Fibroblast of peridontal ligament (primary cell): ENCODE data around the gene CCDC184.
"Not testable (repeated sequence)": the region's sequence is repeated elsewhere in the genome, so short reads cannot be mapped to it uniquely, and the experiment has no call there.

Source experiments
- DNase-seq: peaks from one replicate; pipeline ENCODE4 v3.0.0-alpha.2; 2010; ENCODE audit errors: extremely low read depth

CCDC184 gene

DNA sequence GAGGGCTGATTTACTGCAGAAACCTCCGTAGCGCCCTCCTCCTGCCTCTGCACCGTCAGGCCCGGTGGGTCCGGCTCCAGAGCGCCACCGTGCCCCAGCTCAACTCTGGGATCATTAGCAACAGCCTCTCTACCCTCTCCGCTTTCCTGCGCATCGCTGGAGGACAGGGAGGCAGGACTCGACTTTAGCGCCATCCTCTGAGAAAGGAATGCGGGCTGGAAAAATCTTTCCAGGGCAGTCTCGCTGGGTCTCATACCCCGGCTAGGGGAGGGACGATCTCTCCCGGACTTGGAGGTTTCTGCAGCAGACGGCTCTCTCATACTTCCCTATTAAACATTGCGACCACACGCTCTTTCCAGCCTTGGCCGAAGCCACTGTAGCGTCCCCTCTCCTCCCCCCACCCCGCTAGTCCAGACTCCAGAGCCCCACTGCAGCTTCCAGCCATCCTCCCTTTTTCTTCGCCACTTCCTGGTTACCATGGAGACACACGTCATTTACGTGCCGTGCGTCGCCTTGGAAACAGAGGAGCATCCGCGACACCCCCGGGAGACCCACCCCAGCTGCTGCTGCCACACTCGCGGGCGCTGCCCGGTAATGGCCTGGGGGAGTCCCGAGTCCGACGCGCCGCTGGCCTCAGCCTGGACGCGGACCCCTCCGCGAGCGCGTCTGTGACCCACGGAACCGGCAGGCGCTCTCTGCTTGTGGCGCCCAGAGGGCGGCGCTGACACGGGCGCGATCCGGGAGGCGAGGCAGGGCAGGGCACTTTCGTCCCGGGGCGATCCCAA, at the start of gene CCDC184:
CCDC184 (plus strand) TSS at position 554 of the 785 bp plus-strand sequence. CDS start 479 bp downstream, outside the sequence.
- peak; percentile 71 for DNase-seq

- no peak for DNase-seq
Measured at GRCh38 chr12:48135027-48135426, 48.4 kb upstream of the CCDC184 start.

- DNase-seq, result no peak
Measured at GRCh38 chr12:48142818-48143674, 40.4 kb upstream of the CCDC184 start.

DNA sequence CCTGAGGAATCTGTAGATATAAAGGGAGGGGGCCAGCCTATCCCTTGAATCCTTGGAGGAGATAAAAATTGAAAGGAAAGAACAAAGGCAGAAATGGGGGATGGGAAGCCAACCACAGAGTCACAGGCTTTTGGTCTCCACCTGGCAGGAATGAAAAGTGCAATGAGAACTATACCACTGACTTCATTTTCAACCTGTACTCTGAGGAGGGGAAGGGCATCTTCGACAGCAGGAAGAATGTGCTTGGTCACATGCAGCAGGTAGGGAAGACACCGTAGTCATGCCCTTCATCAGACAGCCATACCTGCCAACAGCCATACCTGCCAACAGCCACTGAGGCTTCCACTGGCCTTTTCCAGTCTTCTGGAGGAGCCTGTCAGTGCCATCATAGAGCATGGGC, 39.5 kb upstream of the CCDC184 start:
- DNase-seq, result no peak

GRCh38 chr12:48145981-48146380, 37.5 kb upstream of the CCDC184 start:
- no peak for DNase-seq

GRCh38 chr12:48151103-48151771, 32.2 kb upstream of the CCDC184 start:
- no peak for DNase-seq

DNA sequence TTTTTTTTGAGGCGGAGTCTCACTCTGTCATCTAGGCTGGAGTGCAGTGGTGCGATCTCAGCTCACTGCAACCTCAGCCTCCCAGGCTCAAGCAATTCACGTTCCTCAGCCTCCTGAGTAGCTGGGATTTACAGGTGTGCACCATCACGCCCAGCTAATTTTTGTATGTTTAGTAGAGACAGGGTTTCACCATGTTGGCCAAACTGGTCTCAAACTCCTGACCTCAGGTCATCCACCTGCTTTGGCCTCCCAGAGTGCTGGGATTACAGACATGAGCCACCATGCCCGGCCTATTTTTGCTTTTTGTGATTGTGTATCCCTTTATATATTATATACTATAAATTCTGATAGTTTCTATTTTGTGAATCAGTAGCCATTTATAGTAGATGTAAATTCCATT, 27.7 kb upstream of the CCDC184 start:
- not testable (repeated sequence) for DNase-seq

- DNase-seq, result no peak
Measured at GRCh38 chr12:48156652-48157017, 26.8 kb upstream of the CCDC184 start.

DNA sequence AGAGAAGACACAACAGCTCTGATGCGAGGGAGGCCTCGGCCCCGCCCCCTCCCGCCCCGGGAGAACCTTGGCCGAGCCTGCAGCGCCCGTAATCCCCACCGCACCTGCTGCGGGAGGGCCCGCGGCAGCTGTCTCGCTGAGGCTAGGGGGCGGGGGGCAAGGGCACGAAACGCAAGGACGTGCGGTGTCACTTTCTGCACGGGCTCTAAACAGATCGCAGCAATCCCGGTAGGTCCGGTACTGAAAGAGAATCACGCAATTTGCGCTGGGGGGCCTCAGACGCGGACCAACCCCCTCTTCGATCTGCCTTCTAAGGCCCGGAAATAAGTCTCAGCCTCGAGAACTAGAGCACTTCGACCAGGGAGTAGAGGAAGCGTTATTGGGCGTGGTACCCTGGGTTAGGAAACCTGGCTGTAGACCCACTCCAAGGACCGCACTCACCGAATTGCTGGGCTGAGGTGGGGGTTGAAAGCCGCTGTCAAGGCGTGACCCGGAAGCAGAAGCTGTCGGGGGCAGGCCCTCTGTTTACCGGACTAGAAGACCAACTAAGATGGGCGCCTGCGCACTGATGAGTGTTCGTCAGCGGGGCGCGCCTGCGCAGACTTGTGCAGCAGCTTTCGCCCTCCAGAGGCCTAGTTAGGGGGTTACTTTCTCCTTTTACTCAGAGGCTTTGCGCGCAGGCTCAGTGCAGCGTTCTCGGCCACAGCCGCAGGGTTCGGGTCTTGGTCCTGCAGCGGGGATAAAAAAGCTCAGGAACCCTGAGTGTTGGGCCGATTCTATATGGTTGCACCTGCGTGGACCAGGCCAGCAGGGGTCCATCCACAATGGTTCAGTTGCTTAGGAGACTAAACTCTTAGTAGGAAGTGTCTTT, 26.2 kb upstream of the CCDC184 start, which contains the start of gene ASB8:
ASB8 (minus strand) TSS at position 498 of the 871 bp plus-strand sequence. CDS start 4,019 bp downstream, outside the sequence.
- peak; percentile 98 for DNase-seq

DNA sequence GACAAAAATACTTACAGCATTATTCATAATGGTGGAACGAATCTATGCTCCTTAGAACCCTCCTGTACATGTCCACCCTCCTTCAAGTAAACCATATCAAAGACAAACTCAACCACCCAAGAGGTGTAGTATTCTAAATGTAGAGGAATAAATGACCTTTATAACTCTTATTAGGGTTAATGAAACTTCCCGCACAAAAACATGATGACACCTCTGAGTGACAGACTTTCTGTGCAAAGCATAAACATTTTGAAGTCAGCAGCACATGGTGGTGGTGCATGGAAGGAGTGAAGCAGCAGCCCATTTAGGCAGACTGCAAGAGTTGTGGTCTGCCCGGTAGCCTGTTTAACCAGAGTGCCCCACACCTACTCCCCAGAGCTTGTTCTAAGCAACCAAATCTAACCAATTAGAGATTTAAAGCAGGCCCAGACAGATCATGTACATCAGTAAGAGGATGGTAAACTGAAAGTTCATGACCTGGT, 25.5 kb upstream of the CCDC184 start:
- DNase-seq, result peak; percentile 23

DNA sequence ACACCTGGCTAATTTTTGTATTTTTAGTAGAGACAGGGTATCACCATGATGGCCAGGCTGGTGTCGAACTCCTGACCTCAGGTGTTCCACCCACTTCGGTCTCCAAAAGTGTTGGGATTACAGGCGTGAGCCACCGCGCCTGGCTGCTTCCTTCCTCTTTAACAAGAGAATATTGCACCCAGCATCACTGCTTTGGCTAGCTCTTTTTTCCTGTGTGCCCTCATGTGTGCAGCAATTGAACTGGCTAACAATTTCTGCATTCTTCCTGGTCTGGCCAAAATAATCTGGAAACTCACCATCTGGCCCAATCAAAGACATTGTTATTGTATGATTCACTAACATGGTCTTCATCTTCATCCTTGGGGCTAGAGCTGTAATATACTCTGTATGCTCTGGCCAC, 23.4 kb upstream of the CCDC184 start:
- peak; percentile 79 for DNase-seq

DNA sequence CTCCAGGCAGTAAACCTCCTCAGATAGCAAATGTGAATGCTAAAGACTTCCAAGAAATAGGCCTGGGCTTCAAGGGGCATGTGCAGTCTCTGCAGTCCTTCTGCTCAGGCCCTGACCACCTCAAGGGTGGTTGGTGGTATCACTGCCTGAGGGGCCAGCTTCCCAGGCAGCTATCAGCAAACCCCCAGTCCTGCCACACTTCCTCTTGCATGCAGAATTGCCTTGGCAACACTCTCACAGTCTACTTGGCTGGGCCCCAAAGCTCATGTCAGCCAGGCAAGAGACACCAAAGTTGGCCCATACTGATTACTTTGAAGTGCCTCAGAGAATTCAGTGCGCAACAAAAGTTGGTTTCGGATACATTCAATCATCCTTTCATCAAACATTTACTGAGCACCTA, 22.6 kb upstream of the CCDC184 start:
- no peak for DNase-seq

DNA sequence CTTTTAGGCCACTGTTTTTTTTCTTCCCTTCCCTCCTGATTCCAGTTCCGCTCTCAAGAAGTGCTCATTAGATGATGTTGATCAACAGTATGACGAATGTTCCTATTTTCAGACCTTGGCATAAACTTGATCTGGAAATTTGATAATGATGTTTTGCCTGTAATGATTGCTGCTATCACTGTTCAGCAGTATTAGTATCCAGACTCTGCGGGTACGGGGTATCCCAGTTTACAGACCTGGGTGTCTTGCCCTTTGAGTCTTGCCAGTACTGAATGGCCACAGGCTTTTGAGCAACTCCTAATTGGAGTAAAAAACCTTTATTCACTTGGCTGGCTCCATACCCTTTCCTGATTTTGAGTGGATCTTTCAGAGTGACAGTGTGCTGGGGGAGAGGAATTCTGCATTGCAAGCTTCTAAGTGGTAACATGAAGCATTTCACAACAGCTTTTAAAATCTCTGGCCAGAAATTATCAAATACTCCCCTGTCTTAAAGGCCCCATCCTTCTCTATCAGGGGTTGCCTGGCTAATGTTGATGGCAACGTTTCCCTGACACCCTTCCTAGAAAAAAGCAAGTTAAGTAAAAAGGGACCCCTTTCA, 20.2 kb upstream of the CCDC184 start:
- peak; percentile 40 for DNase-seq

DNA sequence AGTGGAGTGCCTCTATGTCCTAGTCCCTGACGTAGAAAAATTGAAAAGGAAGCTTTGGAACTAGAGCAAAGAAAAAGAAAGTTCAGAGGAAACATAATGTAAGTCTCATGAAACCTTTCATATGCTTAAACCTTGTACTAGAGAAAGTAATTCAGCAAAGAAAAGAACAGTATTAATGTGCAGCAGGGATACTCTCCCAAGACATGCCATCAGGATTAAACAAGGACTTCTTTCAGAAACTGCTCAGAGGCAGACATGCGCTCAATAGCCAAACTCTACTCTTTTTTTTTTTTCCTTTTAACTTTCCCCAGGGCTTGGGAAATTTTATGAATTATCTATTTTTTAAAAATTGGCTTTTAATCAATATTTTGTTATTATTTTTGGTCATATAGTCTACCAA, 19.0 kb upstream of the CCDC184 start:
- no peak for DNase-seq

- peak; percentile 74 for DNase-seq
Measured at GRCh38 chr12:48165089-48165981, 18.1 kb upstream of the CCDC184 start.

DNA sequence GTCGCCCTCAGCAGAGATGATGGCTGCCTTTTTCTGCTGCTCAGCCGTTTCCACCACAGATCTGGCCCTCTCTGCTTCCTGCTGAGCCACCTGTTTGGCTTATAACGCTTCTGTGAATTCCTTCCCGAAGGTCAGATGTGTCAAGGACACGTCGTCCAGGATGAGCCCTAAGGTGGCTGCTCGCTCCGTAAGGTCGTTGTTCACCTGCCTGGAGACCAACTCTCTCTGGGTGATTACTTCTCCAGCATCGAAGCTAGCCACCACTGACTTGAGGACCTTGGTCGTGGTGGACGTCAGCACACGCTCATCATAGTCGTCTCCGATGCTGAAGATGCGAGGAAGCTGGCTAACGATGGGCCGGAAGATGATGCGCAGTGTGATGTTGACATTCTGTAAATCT, 14.4 kb upstream of the CCDC184 start:
- DNase-seq, result no peak

GRCh38 chr12:48175613-48176416, 7.6 kb upstream of the CCDC184 start:
- DNase-seq, result no peak

DNA sequence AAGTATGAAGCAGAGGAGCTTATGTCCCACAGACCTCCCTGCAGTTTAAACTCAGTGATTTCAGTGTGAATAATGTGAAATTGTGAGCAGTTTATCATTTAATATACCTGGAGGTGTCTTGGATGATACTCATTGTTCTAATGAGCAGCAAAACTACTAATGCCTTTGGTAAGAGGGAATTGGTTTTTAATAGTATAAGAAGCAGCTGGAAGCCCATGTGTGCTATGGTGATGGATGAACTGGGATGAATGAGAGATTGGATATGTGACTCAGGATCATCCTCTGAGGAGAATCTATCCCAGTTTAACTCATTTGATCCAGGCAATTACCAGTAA, 7.1 kb upstream of the CCDC184 start:
- no peak for DNase-seq

DNA sequence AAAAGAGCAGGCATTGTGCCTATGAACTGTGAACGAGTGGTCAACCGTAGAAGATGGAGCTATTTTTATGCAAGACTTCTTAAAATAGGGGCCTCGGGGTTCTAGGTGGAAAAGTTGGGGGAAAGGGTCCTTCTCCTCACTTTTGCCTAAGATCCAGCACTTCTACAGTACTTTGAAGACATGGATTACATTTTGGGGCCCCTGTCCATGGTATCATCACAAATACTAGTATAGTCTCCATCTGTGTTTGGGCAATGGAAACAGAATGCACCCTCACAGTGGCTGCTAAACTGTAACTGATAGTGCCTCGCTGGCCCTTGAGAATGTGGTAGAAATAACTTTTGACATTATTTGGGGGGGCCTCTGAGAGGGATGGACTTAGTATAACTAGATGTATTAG, 5.5 kb upstream of the CCDC184 start:
- DNase-seq, result no peak
